DOHH2 (cell line): ENCODE measurements around the gene DCAF15.

ENCODE experiments used
- H3F3A ChIP-seq: fragments of 200-600 bp; sonication (generic), shearing (Covaris generic); 2 replicates; pipeline ENCODE4 v1.6.0; 2016; ENCODE audit warnings: antibody characterized with exemption, mild to moderate bottlenecking; ENCODE audit not compliant: control insufficient read depth, insufficient read depth
- H3K27ac ChIP-seq: fragments of 200-600 bp; sonication (generic); 2 replicates; pipeline ENCODE4 v1.5.1; 2014; ENCODE audit warnings: low read depth, mild to moderate bottlenecking, low read length, moderate library complexity
- H3K27me3 ChIP-seq: fragments of 200-600 bp; sonication (generic); 2 replicates; pipeline ENCODE4 v1.6.1; 2014; ENCODE audit warnings: mild to moderate bottlenecking, low read length, mixed read lengths; ENCODE audit not compliant: control insufficient read depth
- H3K36me3 ChIP-seq: fragments of 200-600 bp; sonication (generic); 2 replicates; pipeline ENCODE4 v1.6.1; 2014; ENCODE audit warnings: mild to moderate bottlenecking, low read length, moderate library complexity, mixed read lengths; ENCODE audit not compliant: control insufficient read depth
- H3K4me1 ChIP-seq: fragments of 200-600 bp; sonication (generic); 2 replicates; pipeline ENCODE4 v1.6.1; 2014; ENCODE audit warnings: mild to moderate bottlenecking, low read length, mixed read lengths; ENCODE audit not compliant: control insufficient read depth
- H3K4me2 ChIP-seq: fragments of 200-600 bp; sonication (generic); 2 replicates; pipeline ENCODE4 v1.6.0; 2014; ENCODE audit warnings: mild to moderate bottlenecking, low read length, moderate library complexity
- H3K4me3 ChIP-seq: fragments of 200-600 bp; sonication (generic); 2 replicates; pipeline ENCODE4 v1.5.1; 2014; ENCODE audit warnings: mild to moderate bottlenecking, low read length, mixed read lengths
- H3K79me2 ChIP-seq: fragments of 200-600 bp; sonication (generic); 2 replicates; pipeline ENCODE4 v1.6.1; 2014; ENCODE audit warnings: mild to moderate bottlenecking, low read length, mixed read lengths; ENCODE audit not compliant: control insufficient read depth
- H3K9me2 ChIP-seq: fragments of 200-600 bp; sonication (generic); replicated peaks from 2 replicates; pipeline ENCODE4 v1.6.1; 2014; ENCODE audit warnings: mild to moderate bottlenecking, low read length, mixed read lengths; ENCODE audit not compliant: control insufficient read depth
- H3K9me3 ChIP-seq: fragments of 200-600 bp; sonication (generic); 2 replicates; pipeline ENCODE4 v1.6.1; 2014; ENCODE audit warnings: antibody characterized with exemption, low read length, mixed read lengths; ENCODE audit not compliant: control insufficient read depth, insufficient read depth
- H4K20me1 ChIP-seq: fragments of 200-600 bp; sonication (generic); 2 replicates; pipeline ENCODE4 v1.6.0; 2014; ENCODE audit warnings: low read depth, mild to moderate bottlenecking, antibody characterized with exemption, low read length, moderate library complexity; ENCODE audit not compliant: control insufficient read depth, insufficient read depth
- EZH2phosphoT487 ChIP-seq: fragments of 200-600 bp; sonication (generic); IDR thresholded peaks from 2 replicates; pipeline ENCODE4 v1.6.1; 2017; ENCODE audit warnings: borderline replicate concordance, mild to moderate bottlenecking, antibody characterized with exemption, low read length, moderate library complexity, mixed read lengths
- TF ChIP-seq, protein P1 (sequence below): fragments of 200-600 bp; sonication (generic); IDR thresholded peaks from one replicate; pipeline ENCODE4 v1.5.1; 2014; ENCODE audit warnings: antibody characterized with exemption, mild to moderate bottlenecking, low read depth, low read length; ENCODE audit not compliant: poor library complexity, severe bottlenecking

The DCAF15 gene

DNA sequence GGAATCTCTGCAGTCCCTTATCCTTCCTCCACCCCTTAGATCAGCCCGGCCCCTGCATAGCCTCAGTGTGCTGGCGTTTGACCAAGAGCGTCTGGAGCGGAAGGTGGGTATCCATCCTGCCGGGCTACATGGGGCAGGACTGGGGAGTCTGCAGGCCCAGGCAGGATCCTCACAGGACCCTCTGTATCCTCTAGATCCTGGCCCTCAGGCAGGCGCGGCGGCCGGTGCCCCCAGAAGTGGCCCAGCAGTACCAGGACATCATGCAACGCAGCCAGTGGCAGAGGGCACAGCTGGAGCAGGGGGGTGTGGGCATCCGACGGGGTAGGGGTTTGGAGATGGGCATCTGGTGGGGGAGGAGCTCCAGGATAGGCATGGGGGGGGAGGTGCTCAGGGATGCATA lies 23.0 kb upstream of the DCAF15 start:
- TF ChIP-seq, protein P1, sequence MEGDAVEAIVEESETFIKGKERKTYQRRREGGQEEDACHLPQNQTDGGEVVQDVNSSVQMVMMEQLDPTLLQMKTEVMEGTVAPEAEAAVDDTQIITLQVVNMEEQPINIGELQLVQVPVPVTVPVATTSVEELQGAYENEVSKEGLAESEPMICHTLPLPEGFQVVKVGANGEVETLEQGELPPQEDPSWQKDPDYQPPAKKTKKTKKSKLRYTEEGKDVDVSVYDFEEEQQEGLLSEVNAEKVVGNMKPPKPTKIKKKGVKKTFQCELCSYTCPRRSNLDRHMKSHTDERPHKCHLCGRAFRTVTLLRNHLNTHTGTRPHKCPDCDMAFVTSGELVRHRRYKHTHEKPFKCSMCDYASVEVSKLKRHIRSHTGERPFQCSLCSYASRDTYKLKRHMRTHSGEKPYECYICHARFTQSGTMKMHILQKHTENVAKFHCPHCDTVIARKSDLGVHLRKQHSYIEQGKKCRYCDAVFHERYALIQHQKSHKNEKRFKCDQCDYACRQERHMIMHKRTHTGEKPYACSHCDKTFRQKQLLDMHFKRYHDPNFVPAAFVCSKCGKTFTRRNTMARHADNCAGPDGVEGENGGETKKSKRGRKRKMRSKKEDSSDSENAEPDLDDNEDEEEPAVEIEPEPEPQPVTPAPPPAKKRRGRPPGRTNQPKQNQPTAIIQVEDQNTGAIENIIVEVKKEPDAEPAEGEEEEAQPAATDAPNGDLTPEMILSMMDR = no peak
- no peak for TF ChIP-seq EZH2phosphoT487
- Histone ChIP-seq H3K36me3 (peaks cover 28% of the 10 kb centered on the region), H3K27ac (no peak overlapping the region), H3K9me2 (no peaks in the 10 kb centered on the region), H3K79me2 (no peaks in the 10 kb centered on the region), H3K4me1 (no peaks in the 10 kb centered on the region), H3K4me2 (no peak overlapping the region), H3K27me3 (no peaks in the 10 kb centered on the region), H3F3A (no peaks in the 10 kb centered on the region), H3K9me3 (no peaks in the 10 kb centered on the region), H3K4me3 (no peak overlapping the region), H4K20me1 (no peaks in the 10 kb centered on the region)

DNA sequence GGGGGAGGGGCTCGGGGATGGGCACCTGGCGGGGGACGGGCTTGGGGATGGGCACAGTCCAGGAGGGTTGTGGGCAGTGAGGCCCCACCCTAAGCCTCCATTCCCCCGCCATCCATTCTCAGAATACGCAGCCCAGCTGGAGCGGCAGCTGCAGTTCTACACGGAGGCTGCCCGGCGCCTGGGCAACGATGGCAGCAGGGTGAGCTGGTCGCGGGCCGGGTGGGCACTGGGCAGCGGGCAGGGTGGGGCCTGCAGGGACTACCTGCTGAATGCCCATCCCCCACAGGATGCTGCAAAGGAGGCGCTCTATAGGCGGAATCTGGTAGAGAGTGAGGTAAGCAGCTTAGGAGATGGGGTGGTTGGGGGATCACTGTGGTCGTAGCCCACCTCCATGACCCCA lies 22.4 kb upstream of the DCAF15 start:
- H3K9me2 ChIP-seq = no peaks in the 10 kb centered on the region
- no peak overlapping the region for H3K27ac ChIP-seq
- H3K9me3 ChIP-seq = no peaks in the 10 kb centered on the region
- H3F3A ChIP-seq = no peaks in the 10 kb centered on the region
- no peaks in the 10 kb centered on the region for H3K27me3 ChIP-seq
- no peak overlapping the region for H3K4me2 ChIP-seq
- TF ChIP-seq, protein P1 = no peak
- TF ChIP-seq EZH2phosphoT487 = no peak
- H3K79me2 ChIP-seq = no peaks in the 10 kb centered on the region
- H4K20me1 ChIP-seq = no peaks in the 10 kb centered on the region
- peaks cover 23% of the 10 kb centered on the region for H3K36me3 ChIP-seq
- H3K4me3 ChIP-seq = no peak overlapping the region
- H3K4me1 ChIP-seq = no peaks in the 10 kb centered on the region

DNA sequence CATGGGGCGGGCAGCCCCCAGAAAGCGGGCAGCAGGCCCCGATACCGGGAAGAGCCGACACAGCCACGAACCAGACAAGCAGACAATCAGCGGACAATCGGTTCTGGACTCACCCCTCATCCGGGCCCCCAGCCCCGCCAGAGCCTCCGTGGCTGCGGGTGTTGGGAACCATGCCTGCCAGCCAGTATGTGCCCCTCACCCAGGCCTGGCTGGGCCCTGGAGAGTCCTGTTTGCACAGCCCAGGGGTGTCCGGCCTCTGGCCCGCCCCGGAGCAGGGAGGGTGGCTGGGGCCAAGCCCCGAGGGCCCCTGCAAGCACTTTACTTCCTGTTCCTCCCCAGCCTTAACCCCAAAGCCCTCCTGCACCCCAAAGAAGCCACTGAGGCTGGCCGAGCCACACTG lies 21.9 kb upstream of the DCAF15 start:
- H3K9me2 ChIP-seq = no peaks in the 10 kb centered on the region
- TF ChIP-seq, protein P1 = no peak
- TF ChIP-seq EZH2phosphoT487 = no peak

More for the DNA sequence above, 21.9 kb upstream of the DCAF15 start:
- no peaks in the 10 kb centered on the region for H3F3A ChIP-seq
- no peaks in the 10 kb centered on the region for H3K27me3 ChIP-seq
- H3K27ac ChIP-seq = no peak overlapping the region
- H3K4me3 ChIP-seq = no peak overlapping the region
- no peaks in the 10 kb centered on the region for H4K20me1 ChIP-seq
- no peaks in the 10 kb centered on the region for H3K9me3 ChIP-seq
- no peaks in the 10 kb centered on the region for H3K4me1 ChIP-seq
- H3K79me2 ChIP-seq = no peaks in the 10 kb centered on the region
- no peak overlapping the region for H3K4me2 ChIP-seq
- peaks cover 23% of the 10 kb centered on the region for H3K36me3 ChIP-seq
